GM18526 (cell line): ENCODE measurements around the gene ANKRD33.

Source experiments
- POLR2A ChIP-seq: IDR thresholded peaks from 3 replicates; pipeline ENCODE4 v1.6.1; 2011; ENCODE audit not compliant: insufficient read length; ENCODE audit errors: extremely low read depth

The ANKRD33 gene

DNA sequence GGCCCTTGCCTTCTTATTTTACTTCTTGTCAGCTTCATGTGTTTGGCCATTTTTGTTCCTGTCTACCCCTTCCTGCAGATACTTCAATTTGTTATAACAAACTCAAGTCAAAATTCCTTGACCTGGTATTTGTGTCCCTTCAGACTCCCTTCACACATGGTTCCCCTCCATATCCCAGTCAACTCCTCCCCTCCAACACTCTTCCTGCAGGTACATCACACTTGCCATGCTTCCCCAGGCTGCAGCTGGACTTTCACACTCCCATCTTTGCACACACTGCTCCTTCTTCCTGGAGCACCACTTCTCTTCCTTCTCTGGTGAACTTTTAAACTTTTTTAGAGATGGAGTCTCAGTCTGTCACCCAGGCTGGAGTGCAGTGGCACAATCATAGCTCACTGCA, 20.5 kb upstream of the ANKRD33 start:
- TF ChIP-seq POLR2A = no peak

DNA sequence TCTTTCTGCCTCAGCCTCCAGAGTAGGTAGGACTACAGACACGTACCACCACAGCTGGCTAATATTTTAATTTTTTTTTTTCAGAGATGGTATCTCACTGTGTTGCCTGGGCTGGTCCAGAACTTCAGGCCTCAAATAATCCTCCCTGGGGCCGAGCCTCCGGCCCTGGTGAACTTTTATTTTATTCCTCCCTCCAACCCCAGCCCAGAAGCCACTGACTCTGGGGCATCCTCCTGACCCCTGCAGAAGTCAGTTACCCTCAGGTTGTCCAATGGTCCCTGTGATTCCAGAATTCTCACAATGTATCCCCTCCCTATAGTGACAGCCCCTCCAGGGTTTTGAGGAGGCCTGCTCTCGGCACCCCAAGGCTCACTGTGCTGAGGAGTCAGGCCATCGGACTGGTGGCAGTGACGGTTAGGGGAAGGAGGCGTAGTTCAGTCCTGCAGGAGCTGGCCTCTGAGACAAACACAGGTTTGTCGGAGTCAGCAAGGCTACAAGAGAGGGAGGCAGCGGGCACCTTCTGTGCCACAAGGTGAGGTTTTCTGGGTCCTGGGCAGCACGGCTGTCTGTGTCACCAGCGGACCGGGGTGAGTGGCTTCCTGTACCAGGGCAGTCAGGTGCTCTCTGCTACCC, 20.0 kb upstream of the ANKRD33 start:
- no peak for TF ChIP-seq POLR2A

- TF ChIP-seq POLR2A = no peak
These were observed 18.9 kb upstream of the ANKRD33 start for GRCh38 chr12:51868821-51869495.

DNA sequence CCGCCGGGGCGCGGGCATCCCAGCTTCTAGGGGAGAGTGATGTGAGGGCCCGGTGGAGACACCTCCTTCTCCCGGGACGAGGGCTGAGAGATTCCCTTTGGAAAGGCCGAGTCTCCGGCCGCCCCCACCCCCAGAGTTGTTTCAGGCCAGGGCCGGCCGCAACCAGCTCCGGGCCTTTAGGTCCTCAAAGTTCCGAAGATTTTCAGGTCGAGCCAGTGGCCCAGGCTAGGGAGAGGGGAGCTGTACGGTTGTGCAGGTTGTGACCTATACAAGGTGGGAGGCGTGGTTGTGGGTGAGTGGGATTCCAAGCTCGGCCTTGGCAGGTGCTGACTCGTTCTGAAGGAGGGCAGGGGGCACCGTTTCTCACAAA, 18.4 kb upstream of the ANKRD33 start:
- TF ChIP-seq POLR2A = no peak

GRCh38 chr12:51869931-51870330, 18.0 kb upstream of the ANKRD33 start:
- no peak for TF ChIP-seq POLR2A

- no peak for TF ChIP-seq POLR2A
These were observed 17.4 kb upstream of the ANKRD33 start for GRCh38 chr12:51870504-51870903.

DNA sequence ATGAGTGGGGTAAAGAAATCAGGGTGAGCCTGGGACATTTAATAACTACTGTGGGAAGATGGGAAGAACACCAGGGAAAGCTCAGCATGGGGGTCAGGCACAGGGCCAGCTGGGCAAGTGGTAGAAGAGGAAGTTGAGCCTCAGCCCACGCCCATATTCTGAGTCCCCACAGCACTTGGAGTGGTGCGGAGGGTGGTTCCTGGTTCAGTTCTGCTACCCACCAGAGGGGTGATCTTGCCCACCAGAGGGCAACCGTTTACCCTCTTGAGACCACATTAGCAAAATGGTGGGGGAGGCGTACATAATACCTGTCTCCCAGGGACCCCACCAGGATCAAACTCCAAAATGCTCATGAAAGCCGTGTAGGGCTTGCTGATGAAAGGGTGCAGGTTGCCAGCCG, 16.8 kb upstream of the ANKRD33 start:
- TF ChIP-seq POLR2A = no peak

GRCh38 chr12:51871918-51872688, 15.8 kb upstream of the ANKRD33 start:
- TF ChIP-seq POLR2A = no peak

GRCh38 chr12:51872689-51872981, 15.3 kb upstream of the ANKRD33 start:
- no peak for TF ChIP-seq POLR2A

GRCh38 chr12:51873251-51873994, 14.5 kb upstream of the ANKRD33 start:
- TF ChIP-seq POLR2A = no peak

GRCh38 chr12:51874000-51874399, 13.9 kb upstream of the ANKRD33 start:
- TF ChIP-seq POLR2A = no peak

DNA sequence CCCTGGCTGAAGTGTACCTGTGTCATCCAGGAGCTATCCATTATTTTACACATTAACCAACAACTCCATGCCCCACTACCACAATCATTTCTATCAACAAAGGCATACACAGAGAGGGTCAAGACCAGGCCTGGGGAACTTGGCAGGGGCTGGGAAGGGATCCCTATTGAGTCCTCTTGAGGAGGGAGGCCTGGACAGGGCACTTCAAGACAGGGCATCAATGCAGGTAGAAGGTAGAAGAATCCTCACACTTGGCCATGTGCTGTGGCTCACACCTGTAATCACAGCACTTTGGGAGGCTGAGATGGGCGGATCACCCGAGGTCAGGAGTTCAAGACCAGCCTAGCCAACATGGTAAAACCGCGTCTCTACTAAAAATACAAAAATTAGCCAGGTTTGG, 13.4 kb upstream of the ANKRD33 start:
- TF ChIP-seq POLR2A = no peak

DNA sequence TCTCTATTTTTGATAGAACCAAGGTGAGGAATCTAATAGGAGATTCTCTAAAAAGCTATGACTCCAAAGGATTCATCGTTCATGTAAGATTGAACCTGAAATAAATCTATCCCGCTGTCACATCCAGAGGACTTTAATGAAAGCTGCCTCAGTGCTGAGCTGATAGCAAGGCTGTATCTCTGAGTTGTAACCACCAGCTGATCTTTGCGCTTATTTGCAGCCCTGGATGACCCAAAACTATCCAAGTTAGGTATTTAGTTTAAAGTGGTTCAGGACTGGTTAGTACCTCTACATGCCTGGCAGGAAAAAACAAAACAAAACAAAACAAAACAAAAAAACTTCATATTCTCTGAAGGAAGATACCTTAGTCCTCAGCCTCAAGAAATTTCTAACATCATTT, 8.8 kb upstream of the ANKRD33 start:
- TF ChIP-seq POLR2A = no peak

- no peak for TF ChIP-seq POLR2A
These were observed 4.6 kb upstream of the ANKRD33 start for GRCh38 chr12:51883295-51883694.

DNA sequence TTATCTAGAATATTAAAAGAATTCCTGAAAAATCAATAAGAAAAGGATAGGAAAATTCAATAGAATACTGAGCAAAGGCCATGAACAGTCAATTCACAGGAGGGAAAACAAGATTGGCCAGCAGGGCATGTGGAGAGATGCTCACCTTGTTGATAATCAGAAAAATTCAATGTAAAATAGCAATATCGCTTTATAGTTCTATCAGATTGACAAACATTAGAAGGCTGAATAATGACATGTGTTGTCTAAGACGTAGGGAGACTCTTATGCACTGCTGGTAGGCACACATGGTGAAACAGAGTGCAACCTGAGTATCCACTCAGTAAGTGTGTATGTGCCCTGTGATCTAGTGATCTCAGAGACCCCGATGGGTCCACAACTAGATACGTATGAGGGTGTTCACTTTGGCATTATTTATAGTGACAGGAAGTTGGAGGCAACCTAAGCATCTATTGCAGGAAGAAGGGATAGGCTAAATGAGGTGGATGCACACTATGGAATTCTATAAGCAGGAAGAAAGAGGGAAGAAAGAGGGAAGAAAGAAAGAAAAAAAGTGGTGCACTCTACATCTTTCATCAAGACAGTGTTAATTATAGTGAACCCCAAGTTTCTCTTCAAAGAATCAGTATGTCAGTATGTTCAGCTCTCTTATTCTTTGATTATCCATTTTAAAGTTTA, 3.8 kb upstream of the ANKRD33 start:
- TF ChIP-seq POLR2A = no peak
